A673 (cell line): ENCODE data around the gene HMCN1. TPM values are rescaled to one million over a fixed set of nuclear protein-coding genes. Genes with fewer than 3 reads are reported as not detected.

ENCODE experiments used
- BruUV-seq: library from RNA; stranded (reverse); fragments of 400-500 nt; replicated peaks from 2 replicates; lab custom pipeline; 2021; lab: Mats Ljungman, UMichigan
- CTCF ChIA-PET: fragments of 300-600 bp; sonication (Branson Sonifier 250); formaldehyde crosslinking; loops from one replicate; lab custom pipeline; 2022; ENCODE audit warnings: antibody characterized with exemption; lab: Charles Lee
- POLR2A ChIA-PET: fragments of 300-600 bp; sonication (Branson Sonifier 250); formaldehyde crosslinking; loops from one replicate; lab custom pipeline; 2022; ENCODE audit warnings: antibody characterized with exemption; ENCODE audit not compliant: low non-redundant PET; lab: Charles Lee
- DNase-seq: peaks from one replicate; pipeline ENCODE4 v3.0.0-alpha.2; 2015; ENCODE audit warnings: low spot score
- H3K27ac ChIP-seq: fragments of 200-600 bp; sonication (generic); 2 replicates; pipeline ENCODE4 v1.5.1; 2016; ENCODE audit warnings: mixed run types, low read depth, mild to moderate bottlenecking, mixed read lengths, antibody characterized with exemption, low read length; ENCODE audit not compliant: poor library complexity, severe bottlenecking
- H3K27me3 ChIP-seq: fragments of 200-600 bp; sonication (generic); replicated peaks from 2 replicates; pipeline ENCODE4 v1.6.1; 2017; ENCODE audit warnings: mixed run types, low read depth, mild to moderate bottlenecking, mixed read lengths, antibody characterized with exemption, low read length; ENCODE audit not compliant: insufficient read depth, poor library complexity
- H3K36me3 ChIP-seq: fragments of 200-600 bp; sonication (generic); 2 replicates; pipeline ENCODE4 v1.6.1; 2016; ENCODE audit warnings: mixed run types, mild to moderate bottlenecking, mixed read lengths, antibody characterized with exemption, low read length; ENCODE audit not compliant: insufficient read depth, poor library complexity, severe bottlenecking
- H3K4me1 ChIP-seq: fragments of 200-600 bp; sonication (generic); 2 replicates; pipeline ENCODE4 v1.6.1; 2017; ENCODE audit warnings: mixed run types, mild to moderate bottlenecking, mixed read lengths, antibody characterized with exemption, low read length; ENCODE audit not compliant: insufficient read depth, poor library complexity, severe bottlenecking
- H3K4me3 ChIP-seq: fragments of 200-600 bp; sonication (generic); 2 replicates; pipeline ENCODE4 v1.5.1; 2016; ENCODE audit warnings: low read depth, mixed run types, mild to moderate bottlenecking, mixed read lengths, low read length; ENCODE audit not compliant: poor library complexity, severe bottlenecking
- H3K9me3 ChIP-seq: fragments of 200-600 bp; sonication (generic); 2 replicates; pipeline ENCODE4 v1.6.1; 2016; ENCODE audit warnings: mixed run types, low read depth, mild to moderate bottlenecking, mixed read lengths, antibody characterized with exemption, low read length; ENCODE audit not compliant: poor library complexity, severe bottlenecking
- EZH2 ChIP-seq: fragments of 200-600 bp; sonication (generic); IDR thresholded peaks from 2 replicates; pipeline ENCODE4 v1.6.1; 2017; ENCODE audit warnings: borderline replicate concordance, low read depth, mild to moderate bottlenecking, mixed read lengths, antibody characterized with exemption, low read length; ENCODE audit not compliant: poor library complexity, severe bottlenecking
- intact Hi-C: fragments of 100-400 bp; cut with micrococcal nuclease; formaldehyde crosslinking; loops from one replicate; pipeline ENCODE4 v1.10.0; 2022; ENCODE audit not compliant: unreplicated experiment
- total RNA-seq: library from RNA; stranded (reverse); gene quantifications from 2 replicates; pipeline ENCODE4 v1.2.3, GENCODE V29; 2021
- TF ChIP-seq, protein P1 (sequence below): fragments of 300-800, 200-600 bp; sonication (generic); conservative IDR thresholded peaks from 2 replicates; pipeline ENCODE4 v1.5.1; 2017; ENCODE audit warnings: low read depth, mild to moderate bottlenecking, antibody characterized with exemption, low read length, moderate library complexity, mixed read lengths

HMCN1 gene
- total RNA-seq, 1 experiment from 2014 or later, result 134 TPM

DNA sequence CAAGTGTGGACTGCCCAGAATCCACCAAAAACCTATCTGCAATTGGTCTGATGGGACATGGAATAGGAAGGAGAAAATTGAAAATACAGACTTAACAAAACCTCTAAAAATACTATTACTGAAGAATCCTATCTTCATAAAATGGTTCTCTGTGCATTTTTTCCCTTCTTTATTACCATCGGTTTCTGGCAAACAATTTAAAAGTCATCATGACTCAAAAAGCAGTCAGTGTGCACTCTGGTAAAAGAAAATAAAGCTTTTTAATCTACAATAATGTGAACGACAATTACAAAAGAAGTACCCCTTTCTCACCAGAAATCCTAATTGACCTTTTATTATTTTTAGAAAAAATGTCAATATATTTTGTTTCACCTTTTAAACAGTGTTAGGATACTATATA is 454.5 kb downstream of the HMCN1 start:
- POLR2A ChIA-PET, result no interaction called here
- no peak overlapping the region for H3K27ac ChIP-seq
- BruUV-seq, result no TSS peak

DNA sequence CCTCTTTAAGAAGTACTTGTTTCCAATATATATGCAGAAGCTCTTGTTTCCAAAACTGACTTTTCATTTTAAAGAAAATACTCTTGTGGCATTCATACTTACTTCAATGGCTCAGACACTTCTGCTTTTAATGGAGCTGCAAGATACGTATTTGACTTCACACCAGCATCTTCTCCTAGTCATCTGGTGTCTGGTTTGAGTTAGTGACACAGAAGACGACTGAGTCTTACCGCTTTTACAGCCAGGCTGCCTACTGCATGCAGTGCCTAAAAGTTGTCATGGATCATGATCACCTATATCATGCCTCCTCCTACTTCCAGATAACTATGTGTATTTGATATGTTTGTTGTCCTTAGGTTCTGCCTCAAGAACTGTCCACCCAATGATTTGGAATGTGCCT is 455.0 kb downstream of the HMCN1 start:
- Histone ChIP-seq H3K36me3 (peaks cover 70% of the 10 kb centered on the region), H3K4me3 (no peak overlapping the region), H3K27me3 (no peaks in the 10 kb centered on the region), H3K9me3 (no peaks in the 10 kb centered on the region), H3K4me1 (peaks cover 11% of the 10 kb centered on the region), H3K27ac (no peak overlapping the region)
- POLR2A ChIA-PET, result no interaction called here
- DNase-seq, result no peak
- no TSS peak for BruUV-seq
- CTCF ChIA-PET, result no interaction called here
- TF ChIP-seq, protein P1, sequence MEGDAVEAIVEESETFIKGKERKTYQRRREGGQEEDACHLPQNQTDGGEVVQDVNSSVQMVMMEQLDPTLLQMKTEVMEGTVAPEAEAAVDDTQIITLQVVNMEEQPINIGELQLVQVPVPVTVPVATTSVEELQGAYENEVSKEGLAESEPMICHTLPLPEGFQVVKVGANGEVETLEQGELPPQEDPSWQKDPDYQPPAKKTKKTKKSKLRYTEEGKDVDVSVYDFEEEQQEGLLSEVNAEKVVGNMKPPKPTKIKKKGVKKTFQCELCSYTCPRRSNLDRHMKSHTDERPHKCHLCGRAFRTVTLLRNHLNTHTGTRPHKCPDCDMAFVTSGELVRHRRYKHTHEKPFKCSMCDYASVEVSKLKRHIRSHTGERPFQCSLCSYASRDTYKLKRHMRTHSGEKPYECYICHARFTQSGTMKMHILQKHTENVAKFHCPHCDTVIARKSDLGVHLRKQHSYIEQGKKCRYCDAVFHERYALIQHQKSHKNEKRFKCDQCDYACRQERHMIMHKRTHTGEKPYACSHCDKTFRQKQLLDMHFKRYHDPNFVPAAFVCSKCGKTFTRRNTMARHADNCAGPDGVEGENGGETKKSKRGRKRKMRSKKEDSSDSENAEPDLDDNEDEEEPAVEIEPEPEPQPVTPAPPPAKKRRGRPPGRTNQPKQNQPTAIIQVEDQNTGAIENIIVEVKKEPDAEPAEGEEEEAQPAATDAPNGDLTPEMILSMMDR, result no peak
- no peak for TF ChIP-seq EZH2
- intact Hi-C loops, result no loop called here

More for the DNA sequence above, 454.5 kb downstream of the HMCN1 start:
- no peak overlapping the region for H3K4me3 ChIP-seq
- DNase-seq, result no peak
- H3K36me3 ChIP-seq, result peaks cover 69% of the 10 kb centered on the region
- intact Hi-C loops, result no loop called here
- peaks cover 15% of the 10 kb centered on the region for H3K4me1 ChIP-seq
- CTCF ChIA-PET, result no interaction called here
- H3K27me3 ChIP-seq, result no peaks in the 10 kb centered on the region
- no peak for TF ChIP-seq EZH2
- TF ChIP-seq, protein P1, result no peak
- no peaks in the 10 kb centered on the region for H3K9me3 ChIP-seq

DNA sequence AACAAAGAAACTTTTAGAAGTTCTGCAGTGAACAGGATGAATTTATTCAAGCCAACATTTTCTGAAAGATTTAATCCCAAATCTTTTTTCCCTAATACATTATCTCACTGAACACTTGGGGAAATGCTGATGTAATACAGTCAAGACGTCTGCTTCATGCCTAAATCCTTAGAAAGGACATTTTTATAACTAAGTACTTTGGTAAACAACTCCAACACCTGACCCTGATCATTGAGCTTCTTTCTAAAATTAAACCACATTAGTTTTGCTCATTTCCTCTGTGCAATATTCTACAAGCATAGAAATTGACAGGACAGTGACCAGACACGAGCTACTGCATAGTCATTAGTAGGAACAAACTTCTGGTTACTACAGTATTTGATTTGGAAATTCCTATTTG is 457.3 kb downstream of the HMCN1 start:
- intact Hi-C loops, result no loop called here
- Histone ChIP-seq H3K36me3 (peaks cover 51% of the 10 kb centered on the region), H3K9me3 (no peaks in the 10 kb centered on the region), H3K27me3 (no peaks in the 10 kb centered on the region), H3K4me3 (no peak overlapping the region), H3K4me1 (no peaks in the 10 kb centered on the region), H3K27ac (no peak overlapping the region)
- ChIA-PET CTCF (no interaction called here), POLR2A (no interaction called here)
- DNase-seq, result no peak
- TF ChIP-seq, protein P1, result no peak
- TF ChIP-seq EZH2, result no peak
- BruUV-seq, result no TSS peak
